CD8-positive, alpha-beta memory T cell (primary cell): ENCODE data around the gene KCNS3. TPM values are rescaled to one million over a fixed set of nuclear protein-coding genes. Genes with fewer than 3 reads are reported as not detected.
A peak's percentile ranks its signal among the peaks of the same experiment; 100 is the strongest.

Experiments used
- CTCF ChIA-PET: fragments of 350-600 bp; sonication (Branson Sonifier 250); formaldehyde crosslinking; loops from one replicate; lab custom pipeline; 2021; ENCODE audit warnings: antibody characterized with exemption; lab: Charles Lee
- POLR2A ChIA-PET: fragments of 350-600 bp; sonication (Branson Sonifier 250); formaldehyde crosslinking; loops from one replicate; lab custom pipeline; 2021; ENCODE audit warnings: antibody characterized with exemption; lab: Charles Lee
- DNase-seq, 5 donors: peaks; one replicate each; pipeline versions ENCODE4 v3.0.0 to v3.0.0-alpha.2; 2020 to 2022; ENCODE audit warnings: mixed read lengths in 1 of 5
- H3K27ac ChIP-seq: one replicate; pipeline ENCODE4 v1.7.0; 2013; ENCODE audit warnings: low read depth, mild to moderate bottlenecking, low read length, moderate library complexity
- H3K27me3 ChIP-seq: 2 replicates; pipeline ENCODE4 v1.7.0; 2013; ENCODE audit warnings: low read length, mild to moderate bottlenecking; ENCODE audit not compliant: insufficient read depth, poor library complexity, severe bottlenecking
- H3K36me3 ChIP-seq: 2 replicates; pipeline ENCODE4 v1.7.0; 2013; ENCODE audit warnings: mild to moderate bottlenecking, low read length, moderate library complexity; ENCODE audit not compliant: insufficient read depth
- H3K4me1 ChIP-seq: 2 replicates; pipeline ENCODE4 v1.7.0; 2013; ENCODE audit warnings: mild to moderate bottlenecking, low read length, moderate library complexity; ENCODE audit not compliant: insufficient read depth
- H3K4me3 ChIP-seq: 2 replicates; pipeline ENCODE4 v1.7.0; 2013; ENCODE audit warnings: mild to moderate bottlenecking, low read length
- H3K9me3 ChIP-seq: 2 replicates; pipeline ENCODE4 v1.7.0; 2013; ENCODE audit warnings: mild to moderate bottlenecking, low read length
- H3K27ac Mint-ChIP-seq, 8 donors: one replicate each; pipeline ENCODE4 v1.8.0; 2020 to 2021; ENCODE audit warnings: mixed read lengths in 8 of 8, mild to moderate bottlenecking in 6 of 8, inconsistent platforms in 3 of 8, moderate library complexity in 3 of 8
- H3K27me3 Mint-ChIP-seq, 2 donors: one replicate each; pipeline ENCODE4 v1.8.0; 2020 to 2021; ENCODE audit warnings: mixed read lengths in 2 of 2, mild to moderate bottlenecking in 1 of 2, moderate library complexity in 1 of 2
- H3K36me3 Mint-ChIP-seq, 3 donors: one replicate each; pipeline ENCODE4 v1.8.0; 2020 to 2021; ENCODE audit warnings: mixed read lengths in 3 of 3, inconsistent platforms in 1 of 3, mild to moderate bottlenecking in 1 of 3
- H3K4me1 Mint-ChIP-seq, 3 donors: one replicate each; pipeline ENCODE4 v1.8.0; 2020 to 2021; ENCODE audit warnings: mixed read lengths in 3 of 3, inconsistent platforms in 1 of 3, mild to moderate bottlenecking in 1 of 3
- H3K4me3 Mint-ChIP-seq, 7 donors: one replicate each; pipeline ENCODE4 v1.8.0; 2020 to 2021; ENCODE audit warnings: mixed read lengths in 7 of 7, mild to moderate bottlenecking in 6 of 7, moderate library complexity in 4 of 7, inconsistent platforms in 2 of 7
- H3K9me3 Mint-ChIP-seq, 5 donors: one replicate each; pipeline ENCODE4 v1.8.0; 2020 to 2022; ENCODE audit warnings: mixed read lengths in 5 of 5, mild to moderate bottlenecking in 3 of 5, moderate library complexity in 2 of 5, inconsistent platforms in 1 of 5
- polyA plus RNA-seq: library from polyadenylated mRNA; unstranded; fragments of 300-500 nt; fragmentation: Illumina TruSeq; gene quantifications from one replicate; pipeline ENCODE4 v1.2.3, GENCODE V29; 2021
- total RNA-seq, 2 experiments: library from RNA; stranded (reverse); gene quantifications; one replicate each; pipeline ENCODE4 v1.2.3, GENCODE V29; 2021

Gene KCNS3
- total and polyA plus RNA-seq, 3 experiments from 2014 or later, result not detected

GRCh38 chr2:17879913-17880274 is 1.4 kb downstream of the KCNS3 start:
- no peaks in the 10 kb centered on the region for H3K9me3 ChIP-seq
- H3K4me1 Mint-ChIP-seq, result peaks cover 10 to 29% (median 12%) of the 10 kb centered on the region in 3 donors
- ChIA-PET CTCF (no interaction called here), POLR2A (no interaction called here)
- no peaks in the 10 kb centered on the region for H3K4me1 ChIP-seq
- no peak overlapping the region for H3K27ac ChIP-seq
- H3K4me3 Mint-ChIP-seq, result peak overlapping the region in 6 of 7 donors; percentile 9 to 68 (median 31)
- H3K4me3 ChIP-seq, result no peak overlapping the region
- no peak for DNase-seq
- peaks cover 15% of the 10 kb centered on the region for H3K27me3 ChIP-seq
- H3K36me3 ChIP-seq, result no peaks in the 10 kb centered on the region
- peaks cover 52 to 70% of the 10 kb centered on the region in 2 donors for H3K27me3 Mint-ChIP-seq
- no peak overlapping the region for H3K27ac Mint-ChIP-seq
- peaks cover 0 to 6% (median 2%) of the 10 kb centered on the region in 5 donors for H3K9me3 Mint-ChIP-seq
- no peaks in the 10 kb centered on the region for H3K36me3 Mint-ChIP-seq

- no peaks in the 10 kb centered on the region for H3K4me1 Mint-ChIP-seq
- no peaks in the 10 kb centered on the region for H3K36me3 ChIP-seq
- DNase-seq, result no peak
- no peak overlapping the region for H3K4me3 Mint-ChIP-seq
- H3K27ac ChIP-seq, result no peak overlapping the region
- no peaks in the 10 kb centered on the region for H3K36me3 Mint-ChIP-seq
- ChIA-PET POLR2A (no interaction called here), CTCF (no interaction called here)
- H3K9me3 ChIP-seq, result no peaks in the 10 kb centered on the region
- H3K27me3 Mint-ChIP-seq, result peaks cover 7 to 23% of the 10 kb centered on the region in 2 donors
- no peaks in the 10 kb centered on the region for H3K4me1 ChIP-seq
- H3K9me3 Mint-ChIP-seq, result peaks cover 2 to 24% (median 12%) of the 10 kb centered on the region in 5 donors
- no peak overlapping the region for H3K27ac Mint-ChIP-seq
- no peak overlapping the region for H3K4me3 ChIP-seq
- H3K27me3 ChIP-seq, result no peaks in the 10 kb centered on the region
These were observed 14.5 kb downstream of the KCNS3 start for GRCh38 chr2:17892770-17893534.

GRCh38 chr2:17894005-17894404 is 15.5 kb downstream of the KCNS3 start:
- no peaks in the 10 kb centered on the region for H3K36me3 Mint-ChIP-seq
- Histone ChIP-seq H3K4me3 (no peak overlapping the region), H3K27me3 (no peaks in the 10 kb centered on the region), H3K36me3 (no peaks in the 10 kb centered on the region), H3K4me1 (no peaks in the 10 kb centered on the region), H3K27ac (no peak overlapping the region), H3K9me3 (no peaks in the 10 kb centered on the region)
- H3K9me3 Mint-ChIP-seq, result peaks cover 2 to 24% (median 9%) of the 10 kb centered on the region in 5 donors
- CTCF ChIA-PET, result no interaction called here
- H3K27ac Mint-ChIP-seq, result no peak overlapping the region
- POLR2A ChIA-PET, result no interaction called here
- DNase-seq, result no peak
- no peak overlapping the region for H3K4me3 Mint-ChIP-seq
- peaks cover 6 to 23% of the 10 kb centered on the region in 2 donors for H3K27me3 Mint-ChIP-seq
- H3K4me1 Mint-ChIP-seq, result no peaks in the 10 kb centered on the region

GRCh38 chr2:17894556-17894955 is 16.1 kb downstream of the KCNS3 start:
- no peaks in the 10 kb centered on the region for H3K27me3 ChIP-seq
- H3K27me3 Mint-ChIP-seq, result peaks cover 6 to 23% of the 10 kb centered on the region in 2 donors
- H3K9me3 Mint-ChIP-seq, result peaks cover 2 to 24% (median 9%) of the 10 kb centered on the region in 5 donors
- H3K27ac ChIP-seq, result no peak overlapping the region
- no peaks in the 10 kb centered on the region for H3K4me1 ChIP-seq
- POLR2A ChIA-PET, result no interaction called here
- no peak overlapping the region for H3K4me3 ChIP-seq
- no peaks in the 10 kb centered on the region for H3K36me3 ChIP-seq
- no peaks in the 10 kb centered on the region for H3K4me1 Mint-ChIP-seq
- no peak overlapping the region for H3K4me3 Mint-ChIP-seq
- DNase-seq, result no peak
- CTCF ChIA-PET, result no interaction called here
- no peaks in the 10 kb centered on the region for H3K36me3 Mint-ChIP-seq
- no peak overlapping the region for H3K27ac Mint-ChIP-seq
- no peaks in the 10 kb centered on the region for H3K9me3 ChIP-seq

- H3K27ac ChIP-seq, result no peak overlapping the region
- no peak overlapping the region for H3K27ac Mint-ChIP-seq
- peaks cover 0 to 8% (median 3%) of the 10 kb centered on the region in 5 donors for H3K9me3 Mint-ChIP-seq
- H3K36me3 ChIP-seq, result no peaks in the 10 kb centered on the region
- H3K4me1 Mint-ChIP-seq, result no peaks in the 10 kb centered on the region
- CTCF ChIA-PET, result no interaction called here
- H3K4me3 Mint-ChIP-seq, result no peak overlapping the region
- POLR2A ChIA-PET, result no interaction called here
- peaks cover 7 to 26% of the 10 kb centered on the region in 2 donors for H3K27me3 Mint-ChIP-seq
- no peak for DNase-seq
- H3K36me3 Mint-ChIP-seq, result no peaks in the 10 kb centered on the region
- no peaks in the 10 kb centered on the region for H3K9me3 ChIP-seq
- no peaks in the 10 kb centered on the region for H3K4me1 ChIP-seq
- no peak overlapping the region for H3K4me3 ChIP-seq
- no peaks in the 10 kb centered on the region for H3K27me3 ChIP-seq
These were observed 21.4 kb downstream of the KCNS3 start for GRCh38 chr2:17899871-17900270.

- H3K27me3 Mint-ChIP-seq, result peaks cover 7 to 20% of the 10 kb centered on the region in 2 donors
- no peaks in the 10 kb centered on the region for H3K36me3 Mint-ChIP-seq
- Histone ChIP-seq H3K9me3 (no peaks in the 10 kb centered on the region), H3K27ac (no peak overlapping the region), H3K36me3 (no peaks in the 10 kb centered on the region), H3K4me1 (no peaks in the 10 kb centered on the region), H3K4me3 (no peak overlapping the region), H3K27me3 (no peaks in the 10 kb centered on the region)
- no peak overlapping the region for H3K4me3 Mint-ChIP-seq
- H3K9me3 Mint-ChIP-seq, result peaks cover 0 to 6% (median under 1%) of the 10 kb centered on the region in 5 donors
- DNase-seq, result no peak
- POLR2A ChIA-PET, result no interaction called here
- no peaks in the 10 kb centered on the region for H3K4me1 Mint-ChIP-seq
- CTCF ChIA-PET, result no interaction called here
- no peak overlapping the region for H3K27ac Mint-ChIP-seq
These were observed 22.8 kb downstream of the KCNS3 start for GRCh38 chr2:17901246-17901645.

- Histone ChIP-seq H3K36me3 (no peaks in the 10 kb centered on the region), H3K4me3 (no peak overlapping the region), H3K27ac (no peak overlapping the region), H3K27me3 (no peaks in the 10 kb centered on the region), H3K4me1 (no peaks in the 10 kb centered on the region), H3K9me3 (no peaks in the 10 kb centered on the region)
- no peak overlapping the region for H3K27ac Mint-ChIP-seq
- H3K27me3 Mint-ChIP-seq, result peaks cover 4 to 14% of the 10 kb centered on the region in 2 donors
- ChIA-PET POLR2A (no interaction called here), CTCF (no interaction called here)
- no peak overlapping the region for H3K4me3 Mint-ChIP-seq
- peaks cover 0 to 12% (median 6%) of the 10 kb centered on the region in 5 donors for H3K9me3 Mint-ChIP-seq
- DNase-seq, result no peak
- H3K36me3 Mint-ChIP-seq, result no peaks in the 10 kb centered on the region
- H3K4me1 Mint-ChIP-seq, result no peaks in the 10 kb centered on the region
These were observed 32.5 kb downstream of the KCNS3 start for GRCh38 chr2:17910980-17911379.

- POLR2A ChIA-PET, result no interaction called here
- Mint-ChIP-seq H3K36me3 (no peaks in the 10 kb centered on the region), H3K27ac (no peak overlapping the region), H3K4me1 (no peaks in the 10 kb centered on the region), H3K27me3 (peaks cover 4 to 14% of the 10 kb centered on the region in 2 donors), H3K9me3 (peaks cover 0 to 7% (median 5%) of the 10 kb centered on the region in 5 donors), H3K4me3 (no peak overlapping the region)
- no peaks in the 10 kb centered on the region for H3K36me3 ChIP-seq
- H3K4me3 ChIP-seq, result no peak overlapping the region
- H3K4me1 ChIP-seq, result no peaks in the 10 kb centered on the region
- no peak for DNase-seq
- no peaks in the 10 kb centered on the region for H3K9me3 ChIP-seq
- H3K27ac ChIP-seq, result no peak overlapping the region
- no peaks in the 10 kb centered on the region for H3K27me3 ChIP-seq
- CTCF ChIA-PET, result no interaction called here
These were observed 33.2 kb downstream of the KCNS3 start for GRCh38 chr2:17911491-17912260.
